Measurements from ENCODE around the gene PHLPP1. TPM values are rescaled to one million over a fixed set of nuclear protein-coding genes. Genes with fewer than 3 reads are reported as not detected.

PHLPP1 gene
- total and polyA plus RNA-seq, 9 of the 15 experiments (the other 6 are each of a cell fraction or from before 2014, with no cell fraction given) = 0.56 to 9.0 (median 4.5) TPM

GRCh38 chr18:62808123-62808522, 92.8 kb downstream of the PHLPP1 start:
- DNase-seq (ENCODE audit: extremely low read depth in 1 of 4, low spot score in 3 of 4) = no peak
- H3K27ac ChIP-seq (ENCODE audit: extremely low read depth, low read depth, low read length) = peak overlapping the region; percentile 48; the same call in 2 of the 3 replicates
- no peak overlapping the region for H2AFZ ChIP-seq (ENCODE audit: low read depth, low read length)
- H3K4me2 ChIP-seq (ENCODE audit: insufficient read depth, low read length) = no peak overlapping the region; the same call in 1 of the 2 replicates
- no peak for FAIRE-seq
- ChIA-PET POLR2A (interaction anchor here (1.0 kb wide), 1 partner anchor 91 kb away, joined by 3 read pairs; no protein-coding TSS in a partner anchor), CTCF (ENCODE audit: low intra/inter-chr PET ratio) (no interaction called here)
- peaks cover 0 to 15% of the 10 kb centered on the region in 2 experiments; a peak in 3 of 5 replicates for H3K4me1 ChIP-seq (replicated peaks in 1 of 2; ENCODE audit: control insufficient read depth in 2 of 2, insufficient read depth in 2 of 2, low read length in 2 of 2)
- no peak overlapping the region for H3K4me3 ChIP-seq
- no peaks in the 10 kb centered on the region for H3K9me3 ChIP-seq (replicated peaks; ENCODE audit: control insufficient read depth, insufficient read depth, low read depth, low read length)
- peaks cover 20% of the 10 kb centered on the region; the same call in 2 of the 3 replicates for H3K79me2 ChIP-seq (ENCODE audit: control insufficient read depth, insufficient read depth, low read length)
- BruUV-seq (replicated peaks) = no TSS peak
- H3K9ac ChIP-seq (ENCODE audit: insufficient read depth in 1 of 2, low read depth in 2 of 2, low read length in 2 of 2) = no peak overlapping the region
- ATAC-seq = peak; percentile 76
- H3K27me3 ChIP-seq (ENCODE audit: control insufficient read depth in 2 of 2, insufficient read depth in 2 of 2, low read length in 2 of 2) = no peaks in the 10 kb centered on the region
- intact Hi-C loops (cut with micrococcal nuclease) = loop anchor here (10.0 kb wide), 1 partner anchor 173 kb away; no protein-coding TSS in a partner anchor
- H3K9me1 ChIP-seq (ENCODE audit: control insufficient read depth, insufficient read depth, low read length) = no peaks in the 10 kb centered on the region
- in situ Hi-C loops (cut with MboI) = no loop called here
- 0 out of 2 replicates have a peak, but pooled peaks cover under 1% of the 10 kb centered on the region for H4K20me1 ChIP-seq (replicated peaks; ENCODE audit: control insufficient read depth, insufficient read depth, low read length)
- H3K36me3 ChIP-seq (ENCODE audit: control insufficient read depth, insufficient read depth, low read length) = no peaks in the 10 kb centered on the region
- 23% methylated on average over 1 of the region's 1 CpG for WGBS (ENCODE audit: insufficient coverage, low coverage, missing lambda C conversion rate)
- TF ChIP-seq BCLAF1 (IDR thresholded peaks at IDR 0.05; ENCODE audit: borderline replicate concordance in 1 of 2, control insufficient read depth in 1 of 2, low read depth in 2 of 2, low read length in 1 of 2) (no peak), CTBP1 (IDR thresholded peaks at IDR 0.05; ENCODE audit: borderline replicate concordance) (peak; percentile 52; the same call in 1 of the 2 replicates), ZSCAN32 (CRISPR knock-in tag; IDR thresholded peaks at IDR 0.05) (peak; percentile 73), ARID1B (IDR thresholded peaks at IDR 0.05) (peak; percentile 58; the same call in 1 of the 2 replicates), ZNF75A (CRISPR knock-in tag; IDR thresholded peaks at IDR 0.05) (0 out of 2 replicates have a peak, but pooled peaks have one; percentile 13), SAP30 (IDR thresholded peaks at IDR 0.05; ENCODE audit: borderline replicate concordance, insufficient read depth, low read depth, low read length, poor library complexity, severe bottlenecking) (no peak), DPF2 (IDR thresholded peaks at IDR 0.05) (peak; percentile 56; the same call in 1 of the 2 replicates), MTF1 (CRISPR knock-in tag; IDR thresholded peaks at IDR 0.05; ENCODE audit: borderline replicate concordance) (no peak), TCF3 (CRISPR knock-in tag; IDR thresholded peaks at IDR 0.05) (no peak), EP300 (IDR thresholded peaks at IDR 0.05; ENCODE audit: low read length) (peak; percentile 53), MEIS2 (IDR thresholded peaks at IDR 0.05; ENCODE audit: partially characterized antibody) (peak; percentile 51), FOXM1 (IDR thresholded peaks at IDR 0.05; ENCODE audit: low read depth) (no peak), FOXM1 (CRISPR knock-in tag; IDR thresholded peaks at IDR 0.05; ENCODE audit: low read depth) (no peak), PURB (CRISPR knock-in tag; IDR thresholded peaks at IDR 0.05; ENCODE audit: low read depth) (no peak), FOSL1 (tag; conservative IDR thresholded peaks at IDR 0.05) (0 out of 2 replicates have a peak, but pooled peaks have one; percentile 18), SMAD4 (CRISPR knock-in tag; conservative IDR thresholded peaks at IDR 0.05) (0 out of 2 replicates have a peak, but pooled peaks have one; percentile 33), ARNT (IDR thresholded peaks at IDR 0.05) (no peak; a peak in 1 of 4 replicates), CEBPB (tag; IDR thresholded peaks at IDR 0.05) (peak; percentile 83), HBP1 (CRISPR knock-in tag; IDR thresholded peaks at IDR 0.05) (no peak), KAT8 (IDR thresholded peaks at IDR 0.05; ENCODE audit: low read depth) (no peak)
